Epithelial cell of esophagus (primary cell): ENCODE measurements around the gene RCOR1.

Source experiments
- DNase-seq: peaks from one replicate; pipeline ENCODE4 v3.0.0; 2010; ENCODE audit warnings: low read depth
- H3K4me3 ChIP-seq: 2 replicates; pipeline ENCODE4 v1.5.1; 2011; ENCODE audit warnings: mild to moderate bottlenecking, low read length, control low read depth
- TF ChIP-seq, protein P1 (sequence below): IDR thresholded peaks from 2 replicates; pipeline ENCODE4 v1.5.1; 2011; ENCODE audit warnings: low read depth, mild to moderate bottlenecking, low read length, control low read depth, inconsistent platforms; ENCODE audit not compliant: insufficient read depth; ENCODE audit errors: missing control alignments

The RCOR1 gene

DNA sequence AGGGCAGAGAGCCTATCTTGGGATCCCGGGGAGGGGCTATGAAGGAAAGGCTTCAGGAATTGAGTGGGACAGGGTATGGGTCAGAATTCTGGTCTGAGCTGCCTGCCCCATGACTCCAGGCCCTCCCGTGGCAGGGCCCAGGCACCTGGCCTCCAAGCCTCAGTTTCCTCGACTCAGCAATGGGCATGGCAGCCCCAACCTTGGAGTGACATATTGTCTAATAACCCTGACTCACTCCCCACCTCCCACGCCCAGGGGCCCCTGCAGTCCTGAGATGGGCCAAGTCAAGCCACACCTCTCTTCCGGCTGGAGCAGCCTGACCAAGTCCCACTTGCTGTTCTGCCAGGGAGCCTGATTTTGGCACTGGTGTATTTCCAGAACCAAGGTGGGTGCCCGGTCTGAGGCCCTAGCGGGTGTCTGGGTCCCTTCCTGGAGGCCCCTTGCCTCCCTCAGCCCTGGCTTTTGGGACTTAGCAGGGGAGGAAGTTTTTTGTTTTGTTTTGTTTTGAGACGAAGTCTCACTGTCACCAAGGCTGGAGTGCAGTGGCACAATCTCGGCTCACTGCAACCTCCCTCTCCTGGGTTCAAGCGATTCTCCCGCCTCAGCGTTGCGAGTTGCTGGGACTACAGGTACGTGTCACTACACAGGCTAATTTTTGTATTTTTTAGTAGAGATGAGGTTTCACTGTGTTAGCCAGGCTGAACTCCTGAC is 40.3 kb upstream of the RCOR1 start:
- H3K4me3 ChIP-seq, result peak overlapping the region; percentile 31
- TF ChIP-seq, protein P1, sequence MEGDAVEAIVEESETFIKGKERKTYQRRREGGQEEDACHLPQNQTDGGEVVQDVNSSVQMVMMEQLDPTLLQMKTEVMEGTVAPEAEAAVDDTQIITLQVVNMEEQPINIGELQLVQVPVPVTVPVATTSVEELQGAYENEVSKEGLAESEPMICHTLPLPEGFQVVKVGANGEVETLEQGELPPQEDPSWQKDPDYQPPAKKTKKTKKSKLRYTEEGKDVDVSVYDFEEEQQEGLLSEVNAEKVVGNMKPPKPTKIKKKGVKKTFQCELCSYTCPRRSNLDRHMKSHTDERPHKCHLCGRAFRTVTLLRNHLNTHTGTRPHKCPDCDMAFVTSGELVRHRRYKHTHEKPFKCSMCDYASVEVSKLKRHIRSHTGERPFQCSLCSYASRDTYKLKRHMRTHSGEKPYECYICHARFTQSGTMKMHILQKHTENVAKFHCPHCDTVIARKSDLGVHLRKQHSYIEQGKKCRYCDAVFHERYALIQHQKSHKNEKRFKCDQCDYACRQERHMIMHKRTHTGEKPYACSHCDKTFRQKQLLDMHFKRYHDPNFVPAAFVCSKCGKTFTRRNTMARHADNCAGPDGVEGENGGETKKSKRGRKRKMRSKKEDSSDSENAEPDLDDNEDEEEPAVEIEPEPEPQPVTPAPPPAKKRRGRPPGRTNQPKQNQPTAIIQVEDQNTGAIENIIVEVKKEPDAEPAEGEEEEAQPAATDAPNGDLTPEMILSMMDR, result no peak
- DNase-seq, result peak; percentile 86

- peak overlapping the region; percentile 25 for H3K4me3 ChIP-seq
- TF ChIP-seq, protein P1, result no peak
- peak; percentile 46 for DNase-seq
These were observed 37.3 kb upstream of the RCOR1 start for GRCh38 chr14:102554821-102555819.

DNA sequence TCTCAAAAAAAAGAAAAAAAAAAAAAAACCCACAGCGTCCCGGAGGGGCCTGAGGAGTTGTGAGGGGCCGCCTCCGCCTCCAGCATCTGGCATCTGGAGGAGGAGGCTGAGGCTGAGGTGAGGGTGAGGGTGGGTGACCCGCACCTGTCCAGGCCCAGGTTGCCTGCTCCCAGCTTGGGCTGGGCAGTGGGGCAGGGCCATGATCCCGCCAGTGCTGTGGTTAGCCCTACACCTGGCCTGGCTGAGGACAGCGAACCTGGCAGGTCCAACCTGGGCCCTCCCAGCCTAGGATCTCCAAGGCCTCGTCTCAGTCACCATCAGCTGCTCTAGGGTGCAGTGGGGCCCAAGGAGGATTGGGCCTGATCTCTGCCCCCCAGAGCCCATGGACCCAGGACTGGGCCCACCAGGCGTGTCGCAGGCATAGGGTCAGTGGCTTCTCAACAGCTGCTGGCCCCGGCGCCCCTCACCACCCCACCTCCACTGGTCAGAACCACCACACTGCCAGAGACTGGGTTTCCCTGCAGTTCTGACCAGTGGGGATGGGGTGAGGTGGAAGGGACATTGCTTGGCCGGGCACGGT is 36.3 kb upstream of the RCOR1 start:
- TF ChIP-seq, protein P1, result no peak
- no peak for DNase-seq
- H3K4me3 ChIP-seq, result no peak overlapping the region

- no peak overlapping the region for H3K4me3 ChIP-seq
- peak; percentile 90 for DNase-seq
- TF ChIP-seq, protein P1, result no peak
These were observed 34.8 kb upstream of the RCOR1 start for GRCh38 chr14:102557434-102558226.

DNA sequence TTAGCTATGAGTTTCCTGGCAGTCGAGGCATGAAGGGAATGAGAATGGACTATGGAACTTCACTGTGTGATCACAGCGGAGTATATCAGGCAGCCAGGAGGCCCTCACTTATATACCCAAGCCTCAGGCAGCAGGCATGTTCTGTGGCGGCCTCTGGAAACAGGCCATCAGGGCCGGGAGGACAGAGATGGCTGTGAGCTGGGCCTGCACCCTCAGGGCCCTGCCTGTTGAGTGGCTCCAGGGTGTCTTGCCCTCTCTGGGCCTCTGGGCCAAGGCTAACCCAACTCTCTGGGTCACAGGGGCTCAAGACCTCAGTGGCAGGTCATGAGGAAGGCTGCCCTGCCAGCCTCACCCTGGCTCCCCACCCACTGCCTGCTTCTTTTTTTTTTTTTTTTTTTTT is 33.9 kb upstream of the RCOR1 start:
- no peak overlapping the region for H3K4me3 ChIP-seq
- no peak for DNase-seq
- TF ChIP-seq, protein P1, result no peak
